Measurements from ENCODE around the gene EPS8. TPM values are rescaled to one million over a fixed set of nuclear protein-coding genes. Genes with fewer than 3 reads are reported as not detected.

Gene EPS8
- total RNA-seq, 1 experiment from 2014 or later: 232 TPM

GRCh38 chr12:15664491-15664890 lies 124.7 kb downstream of the EPS8 start:
- CTCF ChIA-PET: no interaction called here
- 0 out of 2 replicates have a peak, but pooled peaks cover 7% of the 10 kb centered on the region for H3K9me3 ChIP-seq (ENCODE audit: insufficient read depth, low read depth)
- no peak overlapping the region for H3K4me2 ChIP-seq
- peaks cover 47% of the 10 kb centered on the region for H3K36me3 ChIP-seq (ENCODE audit: low read depth)
- H3K4me3 ChIP-seq: no peak overlapping the region
- POLR2A ChIA-PET (ENCODE audit: unreplicated experiment): no interaction called here
- H3K9me2 ChIP-seq (ENCODE audit: insufficient read depth): no peaks in the 10 kb centered on the region
- BruUV-seq (replicated peaks): no TSS peak
- no peak overlapping the region for H2AFZ ChIP-seq
- H3F3A ChIP-seq (ENCODE audit: insufficient read depth, low read depth): peaks cover 22% of the 10 kb centered on the region
- H3K4me1 ChIP-seq (replicated peaks; ENCODE audit: insufficient read depth): peaks cover 23% of the 10 kb centered on the region
- intact Hi-C loops (cut with micrococcal nuclease; ENCODE audit: unreplicated experiment): no loop called here
- no peaks in the 10 kb centered on the region for H3K79me2 ChIP-seq (ENCODE audit: low read depth)
- H3K27me3 ChIP-seq (ENCODE audit: insufficient read depth, low read depth): no peaks in the 10 kb centered on the region
- TF ChIP-seq EZH2 (IDR thresholded peaks at IDR 0.05; ENCODE audit: low read depth) (no peak), CTCF (conservative IDR thresholded peaks at IDR 0.05) (no peak)
- no peaks in the 10 kb centered on the region for H4K20me1 ChIP-seq (ENCODE audit: insufficient read depth)
- no peak for DNase-seq
- H3K27ac ChIP-seq: peak overlapping the region; percentile 33

- no peaks in the 10 kb centered on the region for H3K79me2 ChIP-seq (ENCODE audit: low read depth)
- no peaks in the 10 kb centered on the region for H3K27me3 ChIP-seq (ENCODE audit: insufficient read depth, low read depth)
- intact Hi-C loops (cut with micrococcal nuclease; ENCODE audit: unreplicated experiment): loop anchor here (1.0 to 2.0 kb wide), 6 partner anchors 20 to 192 kb away; partner anchors contain the start of gene EPS8
- H3F3A ChIP-seq (ENCODE audit: insufficient read depth, low read depth): peaks cover 22% of the 10 kb centered on the region
- BruUV-seq (replicated peaks): TSS peak; percentile 99
- TF ChIP-seq EZH2 (IDR thresholded peaks at IDR 0.05; ENCODE audit: low read depth): no peak
- no peak for TF ChIP-seq CTCF (conservative IDR thresholded peaks at IDR 0.05)
- H3K4me3 ChIP-seq: no peak overlapping the region; the same call in 1 of the 2 replicates
- H3K4me2 ChIP-seq: peak overlapping the region; percentile 53
- 0 out of 2 replicates have a peak, but pooled peaks cover 7% of the 10 kb centered on the region for H3K9me3 ChIP-seq (ENCODE audit: insufficient read depth, low read depth)
- peak overlapping the region; percentile 62; the same call in 1 of the 2 replicates for H2AFZ ChIP-seq
- no peaks in the 10 kb centered on the region for H4K20me1 ChIP-seq (ENCODE audit: insufficient read depth)
- CTCF ChIA-PET: interaction anchor here (0.7 to 1.7 kb wide), 4 partner anchors 23 to 192 kb away, joined by 3 to 17 read pairs (median 4); no protein-coding TSS in a partner anchor
- no peaks in the 10 kb centered on the region for H3K9me2 ChIP-seq (ENCODE audit: insufficient read depth)
- POLR2A ChIA-PET (ENCODE audit: unreplicated experiment): interaction anchor here (0.6 to 1.1 kb wide), 7 partner anchors 12 to 685 kb away, joined by 3 to 41 read pairs (median 5); no protein-coding TSS in a partner anchor
- H3K27ac ChIP-seq: peak overlapping the region; percentile 97
- peaks cover 46% of the 10 kb centered on the region for H3K36me3 ChIP-seq (ENCODE audit: low read depth)
- DNase-seq: peak in 1 of 2 experiments; percentile 21
- peaks cover 23% of the 10 kb centered on the region for H3K4me1 ChIP-seq (replicated peaks; ENCODE audit: insufficient read depth)
These were observed 126.1 kb downstream of the EPS8 start for GRCh38 chr12:15662983-15663659.

- Histone ChIP-seq H3K36me3 (ENCODE audit: low read depth) (peaks cover 53% of the 10 kb centered on the region), H3K4me2 (peak overlapping the region; percentile 60), H3K9me2 (ENCODE audit: insufficient read depth) (no peaks in the 10 kb centered on the region), H3K27me3 (ENCODE audit: insufficient read depth, low read depth) (no peaks in the 10 kb centered on the region), H2AFZ (peak overlapping the region; percentile 10; the same call in 1 of the 2 replicates), H3K79me2 (ENCODE audit: low read depth) (no peaks in the 10 kb centered on the region), H3K4me1 (replicated peaks; ENCODE audit: insufficient read depth) (peaks cover 23% of the 10 kb centered on the region), H3F3A (ENCODE audit: insufficient read depth, low read depth) (peaks cover 22% of the 10 kb centered on the region), H3K9me3 (ENCODE audit: insufficient read depth, low read depth) (0 out of 2 replicates have a peak, but pooled peaks cover 7% of the 10 kb centered on the region), H3K4me3 (peak overlapping the region; percentile 13; the same call in 1 of the 2 replicates), H3K27ac (peak overlapping the region; percentile 97), H4K20me1 (ENCODE audit: insufficient read depth) (no peaks in the 10 kb centered on the region)
- intact Hi-C loops (cut with micrococcal nuclease; ENCODE audit: unreplicated experiment): loop anchor here (1.0 to 2.0 kb wide), 6 partner anchors 20 to 192 kb away; partner anchors contain the start of gene EPS8
- TF ChIP-seq CTCF (conservative IDR thresholded peaks at IDR 0.05) (no peak), EZH2 (IDR thresholded peaks at IDR 0.05; ENCODE audit: low read depth) (no peak)
- ChIA-PET POLR2A (ENCODE audit: unreplicated experiment) (interaction anchor here (0.6 to 1.1 kb wide), 5 partner anchors 18 to 119 kb away, joined by 3 to 41 read pairs (median 6); no protein-coding TSS in a partner anchor), CTCF (interaction anchor here (0.7 to 1.7 kb wide), 5 partner anchors 24 to 193 kb away, joined by 3 to 17 read pairs (median 4); no protein-coding TSS in a partner anchor)
- DNase-seq: peak in 1 of 2 experiments; percentile 96
- TSS peak; percentile 66 for BruUV-seq (replicated peaks)
These were observed 126.7 kb downstream of the EPS8 start for GRCh38 chr12:15662303-15662980.

Measured in PC-9 (cell line).